Epithelial cell of proximal tubule (primary cell): Measurements from ENCODE around the gene LILRB5. TPM values are rescaled to one million over a fixed set of nuclear protein-coding genes. Genes with fewer than 3 reads are reported as not detected.
"Not testable (repeated sequence)": the region's sequence is repeated elsewhere in the genome, so short reads cannot be mapped to it uniquely, and the experiment has no call there.

Experiments
- DNase-seq: peaks from one replicate; pipeline ENCODE4 v3.0.0-alpha.2; 2011; ENCODE audit warnings: low read depth
- H3K4me3 ChIP-seq: 2 replicates; pipeline ENCODE4 v1.5.1; 2011; ENCODE audit warnings: low read depth, mild to moderate bottlenecking, low read length
- total RNA-seq: library from RNA; depleted of rRNA; stranded (reverse); fragments of >200 nt; gene quantifications from 2 replicates; pipeline ENCODE4 v1.2.3, GENCODE V29; 2015
- TF ChIP-seq, protein P1 (sequence below): conservative IDR thresholded peaks from 2 replicates; pipeline ENCODE4 v1.5.1; 2012; ENCODE audit warnings: low read depth, mild to moderate bottlenecking, low read length

The LILRB5 gene
- total RNA-seq, 1 donor from 2014 or later, result not detected

- no peak overlapping the region for H3K4me3 ChIP-seq
- TF ChIP-seq, protein P1, sequence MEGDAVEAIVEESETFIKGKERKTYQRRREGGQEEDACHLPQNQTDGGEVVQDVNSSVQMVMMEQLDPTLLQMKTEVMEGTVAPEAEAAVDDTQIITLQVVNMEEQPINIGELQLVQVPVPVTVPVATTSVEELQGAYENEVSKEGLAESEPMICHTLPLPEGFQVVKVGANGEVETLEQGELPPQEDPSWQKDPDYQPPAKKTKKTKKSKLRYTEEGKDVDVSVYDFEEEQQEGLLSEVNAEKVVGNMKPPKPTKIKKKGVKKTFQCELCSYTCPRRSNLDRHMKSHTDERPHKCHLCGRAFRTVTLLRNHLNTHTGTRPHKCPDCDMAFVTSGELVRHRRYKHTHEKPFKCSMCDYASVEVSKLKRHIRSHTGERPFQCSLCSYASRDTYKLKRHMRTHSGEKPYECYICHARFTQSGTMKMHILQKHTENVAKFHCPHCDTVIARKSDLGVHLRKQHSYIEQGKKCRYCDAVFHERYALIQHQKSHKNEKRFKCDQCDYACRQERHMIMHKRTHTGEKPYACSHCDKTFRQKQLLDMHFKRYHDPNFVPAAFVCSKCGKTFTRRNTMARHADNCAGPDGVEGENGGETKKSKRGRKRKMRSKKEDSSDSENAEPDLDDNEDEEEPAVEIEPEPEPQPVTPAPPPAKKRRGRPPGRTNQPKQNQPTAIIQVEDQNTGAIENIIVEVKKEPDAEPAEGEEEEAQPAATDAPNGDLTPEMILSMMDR, result no peak
- no peak for DNase-seq
Measured at GRCh38 chr19:54294539-54294938, 37.5 kb upstream of the LILRB5 start.

- H3K4me3 ChIP-seq, DNase-seq: not testable (repeated sequence)
Measured at GRCh38 chr19:54289160-54289559, 32.1 kb upstream of the LILRB5 start.

DNA sequence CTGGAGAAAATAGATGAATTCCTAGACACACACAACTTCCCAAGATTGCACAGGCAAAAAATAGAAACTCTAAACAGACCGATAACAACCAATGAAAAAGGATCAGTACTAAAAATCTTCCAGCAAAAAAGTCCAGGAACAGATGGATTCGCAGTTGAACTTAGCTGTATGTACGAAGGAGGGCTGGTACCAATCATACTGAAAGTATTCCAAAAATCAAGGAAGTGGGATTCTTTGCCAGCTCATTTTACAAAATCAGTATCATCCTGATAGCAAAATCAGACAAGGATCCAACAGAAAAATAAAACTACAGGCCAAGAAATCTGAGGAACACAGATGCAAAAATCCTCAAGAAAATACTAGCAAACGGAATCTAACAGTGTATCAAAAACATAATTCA lies 30.4 kb upstream of the LILRB5 start:
- TF ChIP-seq, protein P1, result no peak
- H3K4me3 ChIP-seq, result no peak overlapping the region
- DNase-seq, result no peak

GRCh38 chr19:54286283-54286682 lies 29.2 kb upstream of the LILRB5 start:
- not testable (repeated sequence) for H3K4me3 ChIP-seq, DNase-seq

GRCh38 chr19:54285427-54286056 lies 28.5 kb upstream of the LILRB5 start:
- H3K4me3 ChIP-seq, DNase-seq: not testable (repeated sequence)

DNA sequence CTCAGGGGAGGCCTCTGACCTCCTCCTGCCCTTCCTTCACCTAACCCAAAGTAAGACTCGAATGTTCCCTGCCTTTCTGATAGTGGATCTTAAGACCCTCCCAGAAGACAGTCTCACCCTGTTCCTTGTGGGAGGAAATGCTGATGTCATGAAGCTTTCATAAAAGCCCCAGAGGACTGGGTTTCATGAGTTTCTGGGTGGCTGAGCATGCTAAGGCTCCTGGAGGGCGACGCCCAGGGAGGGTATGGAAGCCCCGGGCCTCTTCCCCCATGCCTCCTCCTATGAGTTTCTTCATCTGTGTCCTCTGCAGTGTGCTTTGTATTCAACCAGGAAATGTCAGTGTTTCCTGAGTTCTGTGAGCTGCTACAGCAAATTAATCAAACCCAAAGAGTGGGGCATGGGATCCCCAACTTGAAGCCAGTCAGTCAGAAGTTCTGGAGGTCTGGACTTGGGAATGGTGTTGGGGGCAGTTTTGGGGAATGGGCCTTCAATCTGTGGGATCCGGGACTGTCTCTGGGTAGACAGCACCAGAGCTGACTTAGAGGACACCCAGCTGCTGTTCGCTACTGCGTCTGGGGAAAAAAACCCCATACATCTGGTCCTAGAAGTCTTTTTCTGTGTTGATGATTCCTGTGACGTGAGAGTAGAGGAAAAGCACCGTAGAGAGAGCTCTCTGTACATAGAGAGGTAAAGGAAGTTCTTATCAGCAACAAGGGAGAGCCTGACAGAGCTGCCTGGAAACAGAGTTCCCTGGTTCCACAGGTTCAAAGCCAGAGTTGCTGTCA lies 25.8 kb upstream of the LILRB5 start:
- TF ChIP-seq, protein P1, result no peak
- H3K4me3 ChIP-seq, result no peak overlapping the region
- DNase-seq, result no peak

GRCh38 chr19:54281729-54282075 lies 24.6 kb upstream of the LILRB5 start:
- DNase-seq, H3K4me3 ChIP-seq: not testable (repeated sequence)

DNA sequence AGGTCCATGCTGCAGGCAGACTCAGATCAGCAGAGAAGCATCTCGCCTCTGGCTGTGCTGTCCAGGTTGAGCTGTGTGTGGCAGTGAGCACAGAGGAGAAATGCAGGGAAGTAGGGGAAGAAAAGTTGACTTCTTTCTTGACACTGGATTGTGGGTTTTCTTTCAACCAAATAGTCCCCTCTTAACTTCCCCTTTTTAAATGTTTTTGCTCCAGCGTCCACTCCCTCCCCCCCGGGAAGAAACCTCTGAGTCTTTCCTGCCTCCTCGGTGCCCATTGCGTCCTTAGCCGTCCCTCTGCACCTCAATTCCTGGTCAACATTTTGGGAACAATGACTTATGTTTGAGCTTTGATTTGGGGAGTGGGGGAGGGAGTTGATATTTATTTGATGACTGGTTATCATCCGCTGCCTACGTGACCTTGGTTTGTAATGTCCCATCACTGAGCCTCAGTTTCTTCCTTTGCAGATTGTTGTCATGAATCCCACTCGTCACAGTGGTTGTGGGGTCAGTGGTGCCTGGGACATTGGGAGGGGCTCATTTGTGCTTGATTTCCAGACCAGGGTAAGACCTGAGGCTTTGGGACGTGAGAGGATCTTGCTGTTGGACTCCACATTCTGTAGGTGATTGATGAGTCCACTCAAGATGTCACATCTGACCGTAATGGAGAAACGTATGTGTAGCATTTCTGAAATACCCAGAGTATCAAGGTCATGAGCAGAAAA lies 24.1 kb upstream of the LILRB5 start, which contains the start of gene LILRB2:
Gene LILRB2 (minus strand): TSS at position 104 of the 722 bp plus-strand sequence. CDS start 614 bp downstream, outside the sequence.
- no peak for DNase-seq

GRCh38 chr19:54280441-54280840 lies 23.4 kb upstream of the LILRB5 start:
- not testable (repeated sequence) for H3K4me3 ChIP-seq, DNase-seq

More for the DNA sequence above, 24.1 kb upstream of the LILRB5 start, which contains the start of gene LILRB2:
- TF ChIP-seq, protein P1, result no peak
- no peak within 1 kb of the TSS for H3K4me3 ChIP-seq

DNA sequence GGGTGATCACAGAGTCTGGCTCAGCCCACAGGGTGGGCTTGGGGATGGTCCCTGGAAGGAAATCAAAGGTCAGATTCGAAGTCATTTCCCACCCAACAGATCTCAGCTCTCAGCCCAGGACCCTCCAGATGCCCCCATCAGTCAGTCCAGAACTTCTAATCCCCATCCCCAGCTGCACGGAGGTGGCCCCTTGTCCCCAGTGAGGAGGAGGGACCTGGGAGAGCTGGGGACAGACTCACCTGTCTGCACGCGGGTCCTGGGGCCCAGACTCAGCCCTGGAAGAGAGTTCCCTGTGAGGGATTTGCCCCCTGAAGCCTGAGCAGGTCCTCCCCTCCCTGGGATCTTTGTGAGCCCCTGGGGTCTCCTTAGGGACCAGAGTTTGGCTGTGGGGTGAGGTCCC lies 23.0 kb upstream of the LILRB5 start:
- not testable (repeated sequence) for H3K4me3 ChIP-seq, DNase-seq
